Measurements from ENCODE around the gene FBXO31. TPM values are rescaled to one million over a fixed set of nuclear protein-coding genes. Genes with fewer than 3 reads are reported as not detected.

Gene FBXO31
- total and polyA plus RNA-seq, 2 donors (not counting 3 experiments of a cell fraction or from before 2014, with no cell fraction given): 17.1 to 31.8 TPM

GRCh38 chr16:87395181-87395842 lies 11.7 kb upstream of the FBXO31 start:
- no TSS peak for BruUV-seq (replicated peaks)
- intact Hi-C loops (cut with micrococcal nuclease): no loop called here
- CTCF ChIA-PET: interaction anchor here (1.3 to 2.5 kb wide), 5 partner anchors 12 to 241 kb away, joined by 3 to 11 read pairs (median 7); no protein-coding TSS in a partner anchor

More at GRCh38 chr16:87395181-87395842, 11.7 kb upstream of the FBXO31 start:
- Histone ChIP-seq H3K36me3 (ENCODE audit: control insufficient read depth in 2 of 2, extremely low read depth in 1 of 2, insufficient read depth in 2 of 2, low read length in 2 of 2) (peaks cover 5 to 6% of the 10 kb centered on the region in 2 experiments), H4K20me1 (replicated peaks; ENCODE audit: control insufficient read depth, extremely low read depth, insufficient read depth, low read length) (peaks cover 11% of the 10 kb centered on the region), H3K4me2 (ENCODE audit: insufficient read depth, low read length) (no peak overlapping the region), H3K9ac (replicated peaks; ENCODE audit: extremely low read depth, insufficient read depth, low read length) (no peak overlapping the region), H2AFZ (ENCODE audit: low read depth, low read length) (no peak overlapping the region), H3K4me1 (ENCODE audit: control insufficient read depth, extremely low read depth, insufficient read depth, low read length) (peaks cover 16% of the 10 kb centered on the region), H3K9me3 (replicated peaks; ENCODE audit: control insufficient read depth, insufficient read depth, low read length) (no peaks in the 10 kb centered on the region), H3K27ac (ENCODE audit: insufficient read depth, low read depth, low read length) (no peak overlapping the region), H3K9me1 (replicated peaks; ENCODE audit: control insufficient read depth, extremely low read depth, insufficient read depth, low read length) (no peaks in the 10 kb centered on the region), H3K4me3 (replicated peaks in 1 of 3; ENCODE audit: insufficient read depth in 1 of 3, low read depth in 1 of 3, low read length in 3 of 3) (no peak overlapping the region), H3K27me3 (ENCODE audit: control insufficient read depth in 2 of 2, insufficient read depth in 2 of 2, low read length in 2 of 2) (no peaks in the 10 kb centered on the region), H3K79me2 (ENCODE audit: control insufficient read depth, insufficient read depth, low read length) (peaks cover 63% of the 10 kb centered on the region)
- POLR2A ChIA-PET: interaction anchor here (1.3 kb wide), 1 partner anchor 12 kb away, joined by 3 read pairs; no protein-coding TSS in a partner anchor
- FAIRE-seq: no peak
- DNase-seq (ENCODE audit: low read depth, low spot score): no peak
- TF ChIP-seq, protein P1, sequence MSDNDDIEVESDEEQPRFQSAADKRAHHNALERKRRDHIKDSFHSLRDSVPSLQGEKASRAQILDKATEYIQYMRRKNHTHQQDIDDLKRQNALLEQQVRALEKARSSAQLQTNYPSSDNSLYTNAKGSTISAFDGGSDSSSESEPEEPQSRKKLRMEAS (IDR thresholded peaks at IDR 0.05; ENCODE audit: insufficient read depth, insufficient read length): no peak
- TF ChIP-seq CTCF (IDR thresholded peaks at IDR 0.05; ENCODE audit: extremely low read depth in 1 of 2, insufficient read depth in 1 of 2, low read depth in 1 of 2, low read length in 2 of 2): no peak
- TF ChIP-seq GATA2 (IDR thresholded peaks at IDR 0.05; ENCODE audit: insufficient read depth, insufficient read length, low read depth, low read length): no peak
- no peak for TF ChIP-seq FOS (IDR thresholded peaks at IDR 0.05; ENCODE audit: borderline replicate concordance, insufficient read depth, low read length)
- TF ChIP-seq EZH2 (IDR thresholded peaks at IDR 0.05; ENCODE audit: borderline replicate concordance, low read depth, low read length, severe bottlenecking): no peak
- TF ChIP-seq POLR2AphosphoS5 (IDR thresholded peaks at IDR 0.05; ENCODE audit: insufficient read depth, low read depth, low read length): no peak
- TF ChIP-seq JUN (IDR thresholded peaks at IDR 0.05; ENCODE audit: borderline replicate concordance, insufficient read depth, insufficient read length, low read depth): no peak
- TF ChIP-seq MYC (IDR thresholded peaks at IDR 0.05; ENCODE audit: low read depth, low read length): no peak
- TF ChIP-seq POLR2A (IDR thresholded peaks at IDR 0.05; ENCODE audit: low read depth, low read length): no peak
- dilution Hi-C loops (cut with MboI; ENCODE audit: extremely low pct_ligation_motif_present, low sequenced_read_pairs): no loop called here

All from endothelial cell of umbilical vein (primary cell).